NCI-H2107 (cell line): ENCODE measurements around the gene TTC8.
"Not testable (repeated sequence)": the region's sequence is repeated elsewhere in the genome, so short reads cannot be mapped to it uniquely, and the experiment has no call there.

Experiments
- DNase-seq: peaks from one replicate; lab custom pipeline; 2025; lab: John Stamatoyannopoulos, UW

The TTC8 gene

DNA sequence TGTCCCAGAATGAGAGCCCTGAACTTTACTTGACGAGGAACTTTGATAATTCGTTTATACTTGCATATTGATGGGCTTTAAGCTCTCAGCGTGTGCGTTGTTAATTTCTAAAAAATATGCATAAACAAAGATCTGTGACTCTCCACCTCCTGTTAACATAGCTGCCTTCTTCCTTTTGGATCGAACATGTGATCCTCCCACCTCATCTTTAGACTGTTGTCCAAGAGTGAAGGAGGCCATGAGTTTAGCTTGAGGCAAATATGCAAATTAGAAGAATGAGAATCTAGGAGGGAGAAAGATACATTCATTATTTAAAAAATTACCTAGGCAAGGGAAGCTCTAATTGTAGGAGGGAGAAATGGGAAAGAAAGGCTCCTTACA lies 617 bp downstream of the TTC8 start:
- DNase-seq = no peak

DNA sequence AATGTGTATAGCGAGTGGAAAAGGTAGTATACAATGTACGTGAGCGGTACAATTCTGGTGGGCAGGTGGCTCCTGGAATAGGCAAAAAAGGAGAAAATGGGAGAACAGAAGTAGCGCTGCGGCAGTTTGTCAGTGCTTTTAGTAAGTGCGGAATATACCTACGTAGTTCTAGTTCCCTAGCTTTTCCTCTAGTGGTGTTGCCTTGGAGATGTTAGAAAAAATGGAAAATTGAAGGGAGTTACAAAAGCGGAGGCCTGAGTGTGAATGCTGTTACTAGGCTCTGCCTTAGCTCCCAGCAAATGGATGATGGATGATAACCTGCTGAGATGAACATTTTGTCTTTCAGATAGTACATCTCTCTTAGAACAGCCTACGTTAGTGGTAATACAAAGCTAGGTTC lies 1.1 kb downstream of the TTC8 start:
- no peak for DNase-seq

DNA sequence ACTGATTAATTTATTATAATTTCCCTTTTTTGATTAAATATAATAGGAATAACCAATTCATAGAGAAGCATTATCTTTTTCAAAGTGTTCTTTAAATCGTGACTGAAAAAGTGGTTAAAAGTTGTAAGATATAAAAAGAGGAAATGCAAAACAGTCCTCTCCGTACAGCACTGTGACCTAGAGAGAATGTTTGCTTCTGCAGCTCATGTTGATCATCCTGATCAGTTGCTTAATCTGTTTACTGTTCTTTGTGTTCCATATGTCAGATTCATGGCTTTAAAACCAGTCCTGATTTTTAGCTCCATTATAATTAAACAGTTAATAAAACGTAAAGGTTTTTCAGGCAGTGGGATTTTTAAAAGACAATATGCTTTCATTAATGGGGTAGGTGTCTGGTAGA lies 4.7 kb downstream of the TTC8 start:
- no peak for DNase-seq

DNA sequence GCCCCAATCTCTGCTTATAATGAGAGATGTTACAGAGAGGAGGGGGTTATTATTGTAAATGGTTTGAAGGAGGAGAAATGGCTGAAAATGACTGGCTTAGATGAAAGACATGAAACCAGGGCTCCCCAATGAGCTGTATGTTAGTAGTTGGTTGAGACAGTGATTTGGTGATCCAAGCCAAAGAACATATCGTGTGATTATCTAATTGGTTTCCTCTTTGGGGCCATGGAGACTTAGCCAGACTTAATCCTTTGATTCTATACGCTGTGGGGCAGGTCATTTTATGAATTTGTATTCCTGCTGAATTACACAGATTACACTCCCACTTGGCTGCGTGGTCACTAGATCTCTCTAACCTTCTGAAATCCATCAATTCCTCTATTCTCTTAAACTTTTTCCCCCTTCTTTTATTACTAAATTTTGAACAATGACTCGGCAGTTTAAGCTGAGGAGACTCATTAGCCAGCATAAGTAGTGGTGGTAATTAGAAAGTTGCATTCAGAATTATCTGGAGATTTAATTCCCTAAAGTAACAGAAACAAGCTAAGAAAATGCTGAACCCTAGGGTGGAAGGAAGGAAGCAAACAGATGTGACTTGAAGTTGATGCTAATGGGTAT lies 5.3 kb downstream of the TTC8 start:
- DNase-seq = no peak

DNA sequence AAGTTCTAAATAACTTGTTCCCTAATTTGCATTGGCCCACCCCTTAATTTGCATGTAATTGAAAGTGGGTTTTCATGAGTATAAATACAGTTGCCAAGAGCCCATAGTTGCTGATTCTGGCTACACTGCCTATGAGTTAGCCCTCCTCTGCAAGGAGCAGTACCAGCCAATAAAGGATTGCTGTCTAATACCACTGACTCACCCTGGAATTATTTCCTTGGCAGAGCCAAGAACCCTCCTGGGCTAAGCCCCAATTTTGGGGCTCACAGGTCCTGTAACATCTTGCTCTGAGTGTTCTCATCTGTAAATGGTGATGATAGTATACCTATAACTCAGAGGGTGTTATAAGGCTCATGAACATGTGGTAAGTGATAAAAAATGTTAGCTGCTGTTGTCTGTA lies 6.8 kb downstream of the TTC8 start:
- no peak for DNase-seq

DNA sequence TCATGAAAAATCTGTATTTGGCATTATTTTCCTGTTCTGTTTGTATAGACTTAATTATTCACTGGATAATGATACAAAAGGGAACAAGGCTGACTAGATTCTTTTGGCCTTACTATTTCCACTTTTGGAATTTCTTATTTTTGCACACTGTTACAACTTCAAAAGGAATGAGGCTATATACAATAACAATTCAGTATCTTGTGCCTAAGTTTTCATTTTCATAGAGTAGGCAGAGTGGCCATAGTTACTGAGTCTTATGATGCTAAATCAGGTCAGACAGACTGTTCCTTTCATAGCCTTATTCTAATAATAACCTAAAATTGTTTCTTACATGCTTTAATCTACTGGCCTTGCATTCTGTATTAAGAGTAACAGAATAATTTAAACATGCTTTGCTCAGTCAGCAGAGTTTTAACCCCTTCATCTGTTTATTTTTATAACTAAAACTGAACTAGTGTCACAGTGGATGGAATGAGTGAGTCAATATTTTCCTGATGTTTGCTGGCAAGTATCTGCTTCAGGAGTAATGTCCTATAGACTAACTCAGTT lies 10.5 kb downstream of the TTC8 start:
- no peak for DNase-seq

DNA sequence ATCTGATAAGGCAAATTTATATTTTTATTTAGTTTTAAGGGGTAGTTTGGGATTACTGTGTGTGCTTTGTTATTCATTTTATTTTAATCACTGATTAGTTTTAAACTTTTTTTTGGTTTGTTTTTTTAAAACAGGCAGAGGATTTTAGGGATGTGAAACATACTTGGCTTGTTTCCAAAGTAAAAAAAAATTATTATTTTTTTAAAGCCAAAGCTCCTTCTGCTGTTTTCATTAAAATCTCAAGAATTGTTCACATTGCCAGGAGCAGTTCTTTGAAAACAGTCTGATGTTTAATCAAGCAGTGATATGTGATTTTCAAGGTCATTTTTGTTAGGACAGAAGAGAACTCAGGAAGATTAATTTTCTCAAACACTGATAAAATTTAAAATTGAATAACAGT lies 11.2 kb downstream of the TTC8 start:
- DNase-seq = no peak

DNA sequence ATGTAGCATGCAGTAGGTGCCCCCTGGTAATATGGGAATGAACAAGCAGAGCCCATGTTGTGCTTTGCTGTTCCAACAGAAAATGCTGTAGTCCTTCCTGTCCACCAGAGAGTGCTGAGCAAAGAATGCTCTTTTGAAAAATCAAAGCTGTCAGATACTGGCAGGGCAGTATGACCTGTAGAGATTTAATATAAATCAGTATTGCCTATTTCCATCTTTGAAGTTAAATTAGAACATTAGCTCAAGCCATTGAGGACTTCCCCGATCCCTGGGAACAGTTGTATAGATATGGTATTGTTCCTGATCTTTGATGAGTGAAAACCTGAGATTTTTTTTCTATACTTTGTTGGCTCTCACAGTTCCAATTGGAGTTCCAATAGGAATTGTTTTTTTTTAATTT lies 13.0 kb downstream of the TTC8 start:
- no peak for DNase-seq

DNA sequence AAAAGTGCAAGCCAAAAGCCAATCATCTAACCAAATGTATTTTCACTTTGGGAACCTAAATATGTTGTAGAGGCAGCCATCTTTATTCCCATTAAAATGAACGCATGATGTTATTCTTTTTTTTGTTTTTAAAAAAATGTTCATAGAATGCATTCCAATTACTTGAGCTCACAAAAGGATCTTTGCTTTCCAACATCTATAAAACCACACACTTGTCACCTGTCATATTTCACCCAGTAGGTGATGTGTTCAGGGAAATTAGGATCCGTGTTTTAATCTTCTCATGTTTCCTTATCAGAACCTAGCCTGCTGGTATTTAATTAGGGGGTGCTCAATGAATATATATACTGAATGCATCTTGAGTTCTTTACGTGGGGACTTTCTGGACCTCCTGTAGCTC lies 13.6 kb downstream of the TTC8 start:
- peak; percentile 12 for DNase-seq

DNA sequence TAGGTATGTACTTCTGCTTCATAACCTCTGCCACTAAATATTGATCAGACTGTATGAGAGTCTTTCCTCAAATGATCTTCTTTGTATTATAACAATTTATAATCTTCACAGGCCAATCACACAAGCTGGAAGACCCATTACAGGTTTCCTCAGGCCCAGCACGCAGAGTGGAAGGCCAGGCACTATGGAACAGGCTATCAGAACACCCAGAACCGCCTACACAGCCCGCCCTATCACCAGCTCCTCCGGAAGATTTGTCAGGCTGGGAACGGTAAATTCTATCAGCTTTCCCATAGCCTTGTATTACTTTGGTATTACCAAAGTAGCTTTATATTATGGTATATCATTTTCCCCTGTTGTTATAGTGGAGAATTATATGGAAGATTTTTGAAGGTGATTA lies 16.5 kb downstream of the TTC8 start:
- DNase-seq = no peak

DNA sequence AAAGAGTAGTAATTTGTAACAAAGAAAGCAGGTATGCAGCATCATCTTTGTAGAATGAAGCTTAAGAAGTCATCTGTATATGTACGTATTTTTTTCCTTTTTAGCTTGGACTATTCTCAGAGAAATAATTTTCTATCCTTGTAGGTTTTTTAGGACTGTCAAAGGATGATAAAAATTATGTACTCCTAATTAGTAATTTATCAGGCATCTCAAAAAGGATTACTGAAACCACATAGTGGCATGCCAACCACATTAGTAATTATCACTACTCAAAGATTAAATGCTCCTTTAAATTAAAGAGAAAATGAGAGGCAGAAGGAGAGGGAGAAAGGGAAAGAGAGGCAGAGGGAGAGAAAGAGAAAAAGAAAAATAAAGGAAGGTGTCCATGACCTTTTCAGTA lies 17.3 kb downstream of the TTC8 start:
- DNase-seq = no peak

DNA sequence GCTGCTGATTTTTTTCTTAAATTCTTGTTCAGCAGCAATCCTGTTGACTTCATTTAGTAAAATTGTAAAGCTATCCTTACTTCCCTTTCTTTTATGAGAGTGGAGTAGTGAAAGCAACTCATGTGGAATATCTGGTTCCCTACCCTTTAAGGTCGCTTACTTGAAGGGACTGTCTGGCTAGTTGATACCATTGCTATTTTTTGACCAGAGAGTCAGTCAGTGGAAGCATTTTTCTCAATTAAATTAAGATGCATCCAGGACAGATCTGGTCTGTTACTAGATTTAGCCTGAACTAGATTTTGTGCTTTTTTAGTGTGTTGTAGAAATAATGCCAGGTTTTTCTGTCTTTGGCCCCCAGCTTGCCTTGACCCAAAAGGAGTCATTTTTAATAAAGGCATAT lies 18.0 kb downstream of the TTC8 start:
- DNase-seq = no peak

DNA sequence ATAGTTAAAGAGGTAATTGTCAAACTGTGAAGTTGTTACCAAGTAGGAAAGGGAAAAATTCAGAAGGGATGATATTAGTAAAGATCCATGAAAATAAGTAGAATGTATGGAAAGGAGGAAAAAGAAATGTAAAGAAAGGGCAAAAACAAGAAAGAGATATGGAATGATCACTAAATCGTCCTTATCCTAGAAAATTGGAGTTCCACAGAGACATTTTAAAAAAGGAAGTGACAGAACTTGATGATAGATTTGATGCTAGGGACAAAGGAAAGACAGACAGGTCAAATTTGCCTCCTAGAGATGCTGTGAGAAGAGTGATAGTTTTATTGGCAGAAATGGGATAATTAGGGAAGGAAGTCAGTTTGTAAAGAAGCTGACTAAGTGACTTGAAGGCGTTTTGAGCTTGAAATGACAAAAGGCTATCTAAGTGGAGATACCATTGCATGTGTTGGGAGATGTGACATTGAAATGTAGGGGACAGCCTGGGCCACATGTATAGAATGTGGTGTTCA lies 20.6 kb downstream of the TTC8 start:
- no peak for DNase-seq

DNA sequence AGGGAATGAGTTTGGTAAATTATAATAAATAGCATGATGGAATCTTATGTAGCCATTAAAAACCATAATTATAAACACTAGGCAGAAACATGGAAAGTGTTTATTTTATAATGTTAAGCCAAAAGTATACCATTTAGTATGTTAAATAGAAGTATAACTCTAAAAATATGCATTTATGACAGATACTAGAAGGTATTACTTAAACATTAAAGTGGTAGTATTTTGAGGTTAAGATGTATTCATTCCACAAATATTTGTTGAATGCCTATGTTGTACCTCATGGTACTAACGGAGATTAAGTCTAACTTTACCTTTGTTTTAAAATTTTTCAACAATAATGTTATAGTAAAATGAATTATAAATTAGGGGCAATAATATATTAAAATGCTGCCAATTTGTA lies 24.1 kb downstream of the TTC8 start:
- no peak for DNase-seq

DNA sequence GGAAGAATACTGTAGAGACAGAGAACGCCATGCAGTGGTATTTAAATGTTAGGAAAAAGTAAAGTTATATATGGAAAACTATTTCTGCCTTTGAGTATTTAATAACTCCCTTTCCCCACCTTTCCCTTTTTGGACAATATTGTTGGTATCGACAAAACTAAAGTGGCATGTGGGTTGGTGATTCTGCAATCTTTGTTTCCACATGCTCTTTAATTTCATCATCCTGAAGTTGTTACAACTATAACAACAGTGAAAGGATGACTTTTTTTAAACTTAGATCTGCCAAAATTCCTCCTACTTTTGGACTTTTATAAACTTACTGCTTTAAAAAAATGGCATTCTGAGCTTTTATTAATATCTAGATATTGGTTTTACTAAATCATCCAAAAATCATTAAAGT lies 25.3 kb downstream of the TTC8 start:
- no peak for DNase-seq

DNA sequence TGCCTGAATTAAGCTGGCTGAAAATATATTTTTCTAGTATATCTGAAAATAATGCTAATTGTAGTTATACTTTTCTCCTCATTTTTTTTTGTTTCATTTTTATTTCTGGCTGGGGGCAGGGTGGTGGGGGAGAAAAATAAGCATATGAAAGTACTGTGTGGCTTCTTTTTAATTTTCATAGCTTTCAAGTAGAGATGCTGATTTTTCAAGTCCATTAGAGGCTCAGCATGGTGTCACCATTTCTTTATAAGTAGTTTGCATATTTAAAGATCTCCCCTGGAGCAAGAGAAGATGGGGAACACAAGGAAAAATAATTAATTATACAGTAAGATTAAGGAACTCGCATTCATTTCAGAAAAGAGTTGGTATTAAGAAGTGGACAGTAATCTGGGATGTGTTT lies 27.1 kb downstream of the TTC8 start:
- DNase-seq = no peak

DNA sequence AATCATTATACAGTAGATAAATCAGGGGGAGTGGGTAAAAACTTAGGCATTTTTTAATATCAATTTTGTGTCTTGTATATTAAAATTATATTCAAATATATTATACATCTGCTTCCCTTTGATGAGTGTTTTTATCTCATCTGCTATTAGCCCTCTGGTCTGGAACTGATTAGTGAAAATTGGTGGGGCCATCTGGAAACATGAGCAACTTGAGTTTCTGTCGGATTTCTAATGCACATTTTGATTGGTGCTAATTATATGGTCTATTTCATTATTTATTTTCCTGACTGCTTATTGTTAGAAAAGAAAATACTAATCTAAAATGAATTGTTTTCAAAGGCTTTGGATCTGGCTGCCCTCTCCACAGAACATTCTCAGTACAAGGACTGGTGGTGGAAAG lies 28.2 kb downstream of the TTC8 start:
- DNase-seq = no peak

DNA sequence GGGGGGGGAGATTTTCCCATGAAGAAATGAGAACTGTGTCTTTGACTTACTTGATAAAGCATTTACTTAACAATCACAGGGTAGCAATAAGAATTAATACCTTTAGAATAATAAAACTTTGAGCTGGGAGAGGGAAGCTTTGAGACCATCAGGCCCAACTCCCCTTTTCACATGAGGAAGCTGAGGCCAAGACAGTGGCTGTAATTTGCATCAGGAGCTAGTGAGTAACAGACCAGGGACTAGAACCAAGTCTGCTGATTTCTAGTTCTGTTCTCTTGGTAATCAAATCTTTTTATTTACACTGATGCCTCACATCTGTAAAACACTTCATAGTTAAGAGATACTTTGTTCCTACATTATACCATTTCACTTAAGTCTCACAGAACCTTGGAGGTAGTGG lies 28.7 kb downstream of the TTC8 start:
- no peak for DNase-seq

DNA sequence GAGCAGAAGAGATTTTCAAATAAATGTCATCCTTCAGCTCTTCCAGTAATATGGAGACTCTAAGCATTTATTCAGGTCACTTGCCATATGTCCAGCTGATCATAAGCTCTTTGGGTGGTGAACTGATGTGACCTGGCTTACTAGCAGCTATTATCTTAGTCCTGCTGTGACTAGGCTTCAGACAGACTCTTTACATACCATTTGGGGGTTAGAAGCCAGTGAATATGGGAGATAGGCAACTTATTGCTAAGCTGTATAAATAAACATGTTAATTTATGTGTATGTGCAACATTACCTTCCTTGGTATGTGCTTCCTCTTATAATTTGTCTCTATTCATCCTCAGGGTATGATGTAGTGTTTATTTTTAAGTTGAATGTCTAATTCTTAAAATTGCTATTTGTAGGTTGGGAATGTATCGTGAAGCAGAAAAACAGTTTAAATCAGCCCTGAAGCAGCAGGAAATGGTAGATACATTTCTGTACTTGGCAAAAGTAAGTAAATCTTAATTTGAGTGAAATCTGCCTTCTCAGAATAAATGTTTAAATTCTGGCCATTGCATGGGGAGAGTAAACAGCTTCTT lies 32.4 kb downstream of the TTC8 start:
- DNase-seq = no peak

DNA sequence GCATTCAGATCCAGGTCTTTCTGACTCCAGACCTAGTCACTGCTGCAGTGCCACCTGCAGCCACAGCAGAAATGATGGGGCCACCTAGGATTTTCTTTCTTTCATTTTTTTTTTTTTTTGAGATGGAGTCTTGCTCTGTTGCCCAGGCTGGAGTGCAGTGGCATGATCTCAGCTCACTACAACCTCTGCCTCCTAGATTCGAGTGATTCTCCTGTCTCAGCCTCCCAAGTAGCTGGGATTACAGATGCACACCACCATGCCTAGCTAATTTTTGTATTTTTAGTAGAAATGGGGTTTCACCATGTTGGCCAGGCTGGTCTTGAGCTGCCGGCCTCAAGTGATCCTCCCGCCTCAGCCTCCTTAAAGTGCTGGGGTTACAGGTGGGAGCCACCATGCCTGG lies 33.4 kb downstream of the TTC8 start:
- DNase-seq = not testable (repeated sequence)

DNA sequence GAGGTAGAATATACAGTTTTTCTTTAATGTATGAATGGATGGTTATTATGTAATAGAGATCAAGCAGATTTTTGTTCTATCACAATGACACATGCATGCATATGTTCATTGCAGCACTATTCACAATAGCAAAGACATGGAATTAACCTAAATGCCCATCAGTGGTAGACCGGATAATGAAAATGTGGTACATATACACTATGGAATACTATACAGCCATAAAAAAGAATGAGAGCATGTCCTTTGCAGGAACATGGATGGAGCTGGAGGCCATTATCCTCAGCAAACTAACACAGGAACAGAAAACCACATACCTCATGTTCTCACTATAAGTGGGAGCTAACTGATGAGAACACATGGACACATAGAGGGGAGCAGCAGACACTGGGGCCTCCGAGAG lies 34.7 kb downstream of the TTC8 start:
- not testable (repeated sequence) for DNase-seq

DNA sequence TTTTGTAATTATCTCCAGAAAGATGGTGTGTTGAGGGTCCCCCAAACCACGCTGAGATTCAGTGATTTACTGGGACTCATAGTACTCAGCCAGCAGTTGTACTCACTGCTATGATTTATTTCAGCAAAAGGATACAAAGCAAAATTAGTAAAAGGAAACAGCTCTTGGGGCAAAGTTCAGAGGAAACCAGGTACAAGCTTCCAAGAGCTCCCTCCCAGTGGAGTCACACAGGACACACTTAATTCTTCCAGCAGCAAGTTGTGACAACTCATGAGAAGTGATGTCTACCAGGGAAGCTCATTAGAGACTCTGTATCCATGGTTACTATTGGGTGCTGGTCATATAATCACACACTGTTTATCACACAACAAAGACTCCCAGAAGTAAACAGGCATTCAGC lies 38.7 kb downstream of the TTC8 start:
- no peak for DNase-seq

DNA sequence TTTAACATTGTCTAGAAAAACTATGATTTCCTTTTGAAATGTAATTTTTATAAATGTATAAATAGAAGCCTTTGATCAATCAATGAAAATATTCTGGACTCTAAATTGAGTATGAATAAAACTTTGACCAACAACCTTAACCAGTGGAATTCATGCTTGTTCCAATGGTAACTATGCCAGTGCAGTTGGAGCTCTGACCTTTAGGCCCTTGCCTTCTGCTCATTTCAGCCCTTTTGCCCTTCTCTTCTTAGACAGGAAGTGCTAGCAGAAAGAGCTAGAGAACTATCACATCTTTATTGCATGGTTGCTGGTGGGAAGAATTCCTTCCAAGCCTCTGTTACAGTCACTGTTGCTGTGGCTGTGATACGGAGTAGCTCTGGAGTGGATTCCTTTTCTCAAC lies 39.7 kb downstream of the TTC8 start:
- DNase-seq = no peak

DNA sequence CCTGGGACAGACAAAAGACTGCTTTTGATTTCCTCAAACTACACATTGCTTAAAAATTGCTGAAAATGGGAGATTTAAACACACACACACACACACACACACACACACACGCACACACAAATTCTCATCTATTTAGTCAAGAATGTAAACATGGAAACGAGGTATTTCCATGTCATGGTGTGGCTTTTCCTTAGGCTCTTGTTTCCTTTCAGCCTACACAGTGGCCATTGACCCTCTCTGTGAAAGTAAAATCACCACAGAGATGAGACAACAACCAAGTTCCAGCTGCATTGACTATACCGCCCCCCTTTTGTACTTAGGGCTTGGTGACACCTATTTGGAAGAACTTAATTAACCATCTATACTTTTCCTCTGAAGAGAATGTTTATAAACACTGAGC lies 41.9 kb downstream of the TTC8 start:
- DNase-seq = no peak
